ENCODE results near the gene LIMCH1.

- TF ChIP-seq CTCF (IDR thresholded peaks at IDR 0.05; ENCODE audit: poor library complexity) (no peak), EZH2 (IDR thresholded peaks at IDR 0.05; ENCODE audit: borderline replicate concordance) (no peak)
These were observed 101.3 kb downstream of the LIMCH1 start for GRCh38 chr4:41639291-41639690.

Data from hepatocyte (in vitro differentiated cells).